HepG2 (cell line): Measurements from ENCODE around the gene SUOX. TPM values are rescaled to one million over a fixed set of nuclear protein-coding genes. Genes with fewer than 3 reads are reported as not detected.
A peak's percentile ranks its signal among the peaks of the same experiment; 100 is the strongest.

Experiments used
- ELF4 ChIP-seq: sonication (generic); formaldehyde crosslinking; IDR thresholded peaks from 2 replicates; pipeline ENCODE4 v1.5.0; 2020; ENCODE audit warnings: missing genetic modification reagents, mild to moderate bottlenecking, moderate library complexity, borderline replicate concordance
- MAFK ChIP-seq, 2 experiments: IDR thresholded peaks in 1 of 2; conservative IDR thresholded peaks in 1 of 2; 2 replicates each; pipeline ENCODE4 v1.6.1; 2011; ENCODE audit warnings: improper control_type of control experiment in 2 of 2, low read length in 2 of 2
- NFYB ChIP-seq: sonication (generic); formaldehyde crosslinking; IDR thresholded peaks from 2 replicates; pipeline ENCODE4 v1.4.0; 2020; ENCODE audit warnings: missing genetic modification reagents
- PREB ChIP-seq: sonication (generic); formaldehyde crosslinking; IDR thresholded peaks from 2 replicates; pipeline ENCODE4 v1.4.0; 2020; ENCODE audit warnings: missing genetic modification reagents
- RAD21 ChIP-seq: fragments of 450-650 bp; formaldehyde crosslinking; IDR thresholded peaks from 2 replicates; pipeline ENCODE4 v1.5.0; 2020; ENCODE audit warnings: mild to moderate bottlenecking
- RXRB ChIP-seq: IDR thresholded peaks from 2 replicates; pipeline ENCODE4 v1.6.1; 2016; ENCODE audit warnings: borderline replicate concordance, missing genetic modification reagents, missing compliant biosample characterization
- SETDB1 ChIP-seq: sonication (generic); formaldehyde crosslinking; IDR thresholded peaks from 2 replicates; pipeline ENCODE4 v1.5.1; 2020; ENCODE audit warnings: missing genetic modification reagents, mild to moderate bottlenecking, borderline replicate concordance
- ZBTB8A ChIP-seq: sonication (generic); formaldehyde crosslinking; IDR thresholded peaks from 2 replicates; pipeline ENCODE4 v1.4.0; 2020; ENCODE audit warnings: mild to moderate bottlenecking, low read depth, missing genetic modification reagents, borderline replicate concordance
- ZFP62 ChIP-seq: sonication (generic); formaldehyde crosslinking; IDR thresholded peaks from 2 replicates; pipeline ENCODE4 v1.4.0; 2020; ENCODE audit warnings: missing genetic modification reagents
- ZNF142 ChIP-seq: sonication (generic); formaldehyde crosslinking; IDR thresholded peaks from 2 replicates; pipeline ENCODE4 v1.4.0; 2020; ENCODE audit warnings: missing genetic modification reagents
- ZNF414 ChIP-seq: sonication (generic); formaldehyde crosslinking; IDR thresholded peaks from 2 replicates; pipeline ENCODE4 v1.5.0; 2020; ENCODE audit warnings: missing genetic modification reagents
- ZNF780A ChIP-seq: sonication (generic); formaldehyde crosslinking; IDR thresholded peaks from 2 replicates; pipeline ENCODE4 v1.8.0; 2022; ENCODE audit warnings: mild to moderate bottlenecking, missing genetic modification reagents, moderate library complexity
- ZNF790 ChIP-seq: sonication (generic); formaldehyde crosslinking; IDR thresholded peaks from 2 replicates; pipeline ENCODE4 v1.8.0; 2022; ENCODE audit warnings: missing genetic modification reagents, mild to moderate bottlenecking, borderline replicate concordance
- ZNF883 ChIP-seq: sonication (generic); formaldehyde crosslinking; IDR thresholded peaks from 2 replicates; pipeline ENCODE4 v1.5.1; 2020; ENCODE audit warnings: mild to moderate bottlenecking, missing genetic modification reagents; ENCODE audit errors: not compliant biosample characterization
- polyA plus RNA-seq, 8 experiments: library from polyadenylated mRNA; depleted of rRNA in 3 of 8; stranded (reverse) in 7 of 8; unstranded in 1 of 8; fragments of >200 nt; fragmentation: Illumina TruSeq in 4 of 8; extraction: Trizol in 4 of 8; gene quantifications; 2 replicates each; pipeline versions ENCODE4 v1.2.1 to v1.2.3, GENCODE V29; 2011 to 2016; ENCODE audit warnings: low read depth in 4 of 8, missing spikeins in 1 of 8, mixed read lengths in 1 of 8; ENCODE audit not compliant: insufficient read depth in 1 of 8
- total RNA-seq, 5 experiments: library from RNA; depleted of rRNA; stranded (reverse); fragments of >200 nt; fragmentation: Illumina TruSeq; extraction: Trizol; gene quantifications; 2 replicates each; pipeline ENCODE4 v1.2.3, GENCODE V29; 2016; ENCODE audit warnings: low read depth in 1 of 5
- TF ChIP-seq, protein P1 (sequence below): sonication (generic); formaldehyde crosslinking; IDR thresholded peaks from 2 replicates; pipeline ENCODE4 v1.4.0; 2020; ENCODE audit warnings: missing genetic modification reagents

SUOX gene
- total and polyA plus RNA-seq, 2 of the 13 experiments (the other 11 are each of a cell fraction or from before 2014, with no cell fraction given), result 23.9 to 25.9 TPM

DNA sequence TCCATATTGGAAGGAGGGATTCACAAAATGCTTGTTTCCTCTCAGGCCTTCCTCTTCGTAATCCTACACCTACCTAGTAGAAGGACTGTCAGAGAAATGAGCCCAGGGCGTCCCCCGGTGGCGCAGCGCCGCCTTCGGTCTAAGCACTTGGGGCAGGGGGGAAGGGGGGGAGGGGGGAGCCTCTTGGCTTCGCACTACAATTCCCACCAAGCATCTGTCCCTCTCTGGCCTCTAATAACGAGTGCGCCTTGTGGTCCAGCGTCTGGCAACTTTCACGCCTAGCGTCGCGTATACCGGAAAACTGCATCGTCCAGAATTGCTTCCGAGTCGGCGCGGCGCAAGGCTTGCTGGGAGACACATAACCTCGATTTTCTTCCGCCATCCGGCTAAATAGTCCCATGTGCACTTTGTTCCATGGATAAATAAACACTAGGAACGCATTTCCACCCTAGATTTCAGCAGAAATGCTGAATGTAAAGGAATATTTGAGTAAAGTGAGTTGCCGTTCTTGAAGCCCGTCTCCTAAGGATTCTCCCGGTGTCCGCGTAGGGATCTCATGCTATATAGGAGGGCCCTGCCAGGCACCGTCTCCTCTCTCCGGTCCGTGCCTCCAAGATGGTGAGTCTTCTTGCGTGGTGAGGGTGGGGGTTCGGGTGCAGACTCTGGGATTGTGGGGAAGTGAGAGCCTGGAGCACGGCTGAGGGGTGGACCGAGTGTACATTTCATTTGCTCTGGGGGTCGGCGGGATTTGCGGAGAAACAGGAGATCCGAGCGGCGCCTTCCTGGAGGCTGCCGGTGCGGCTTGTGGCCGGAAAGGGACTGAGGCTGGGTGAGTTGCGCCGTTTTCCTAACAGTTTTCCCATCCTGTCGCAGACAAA lies 44.7 kb downstream of the SUOX start, which contains the start of gene RPS26 (continued):
- TF ChIP-seq ZNF142 (CRISPR knock-in tag) (peak; percentile 65; the same call in 1 of the 2 replicates), RAD21 (0 out of 2 replicates have a peak, but pooled peaks have one; percentile 10), MAFK (conservative IDR thresholded peaks at IDR 0.05 in 1 of 2, IDR thresholded peaks at IDR 0.05 in 1 of 2; ENCODE audit: low read length in 2 of 2) (no peak), ZNF780A (CRISPR knock-in tag) (no peak; the same call in none of the 2 replicates), SETDB1 (no peak), ZNF790 (0 out of 2 replicates have a peak, but pooled peaks have one; percentile 76), ZNF414 (no peak), NFYB (CRISPR knock-in tag) (peak; percentile 81), ELF4 (CRISPR knock-in tag) (peak; percentile 96; the same call in 1 of the 2 replicates), ZFP62 (no peak), ZNF883 (CRISPR knock-in tag) (no peak), PREB (CRISPR knock-in tag) (no peak), ZBTB8A (no peak; the same call in none of the 2 replicates), RXRB (CRISPR knock-in tag) (peak; percentile 54)
- TF ChIP-seq, protein P1, sequence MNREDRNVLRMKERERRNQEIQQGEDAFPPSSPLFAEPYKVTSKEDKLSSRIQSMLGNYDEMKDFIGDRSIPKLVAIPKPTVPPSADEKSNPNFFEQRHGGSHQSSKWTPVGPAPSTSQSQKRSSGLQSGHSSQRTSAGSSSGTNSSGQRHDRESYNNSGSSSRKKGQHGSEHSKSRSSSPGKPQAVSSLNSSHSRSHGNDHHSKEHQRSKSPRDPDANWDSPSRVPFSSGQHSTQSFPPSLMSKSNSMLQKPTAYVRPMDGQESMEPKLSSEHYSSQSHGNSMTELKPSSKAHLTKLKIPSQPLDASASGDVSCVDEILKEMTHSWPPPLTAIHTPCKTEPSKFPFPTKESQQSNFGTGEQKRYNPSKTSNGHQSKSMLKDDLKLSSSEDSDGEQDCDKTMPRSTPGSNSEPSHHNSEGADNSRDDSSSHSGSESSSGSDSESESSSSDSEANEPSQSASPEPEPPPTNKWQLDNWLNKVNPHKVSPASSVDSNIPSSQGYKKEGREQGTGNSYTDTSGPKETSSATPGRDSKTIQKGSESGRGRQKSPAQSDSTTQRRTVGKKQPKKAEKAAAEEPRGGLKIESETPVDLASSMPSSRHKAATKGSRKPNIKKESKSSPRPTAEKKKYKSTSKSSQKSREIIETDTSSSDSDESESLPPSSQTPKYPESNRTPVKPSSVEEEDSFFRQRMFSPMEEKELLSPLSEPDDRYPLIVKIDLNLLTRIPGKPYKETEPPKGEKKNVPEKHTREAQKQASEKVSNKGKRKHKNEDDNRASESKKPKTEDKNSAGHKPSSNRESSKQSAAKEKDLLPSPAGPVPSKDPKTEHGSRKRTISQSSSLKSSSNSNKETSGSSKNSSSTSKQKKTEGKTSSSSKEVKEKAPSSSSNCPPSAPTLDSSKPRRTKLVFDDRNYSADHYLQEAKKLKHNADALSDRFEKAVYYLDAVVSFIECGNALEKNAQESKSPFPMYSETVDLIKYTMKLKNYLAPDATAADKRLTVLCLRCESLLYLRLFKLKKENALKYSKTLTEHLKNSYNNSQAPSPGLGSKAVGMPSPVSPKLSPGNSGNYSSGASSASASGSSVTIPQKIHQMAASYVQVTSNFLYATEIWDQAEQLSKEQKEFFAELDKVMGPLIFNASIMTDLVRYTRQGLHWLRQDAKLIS (CRISPR knock-in tag), result peak; percentile 39; the same call in 1 of the 2 replicates
